A549 (cell line): ENCODE data around the gene PTPRK. TPM values are rescaled to one million over a fixed set of nuclear protein-coding genes. Genes with fewer than 3 reads are reported as not detected.
A peak's percentile ranks its signal among the peaks of the same experiment; 100 is the strongest.

Experiments used
- ATAC-seq, 2 experiments: fragments of 200-7000 bp in 1 of 2; fragments of >200 bp in 1 of 2; cut with Nextera tagmentation in 1 of 2; cut with Tn5 transposase in 1 of 2; 3 replicates each; pipeline versions ENCODE4 v1.8.0 to v1.9.1; 2018 to 2020; ENCODE audit warnings: mild to moderate bottlenecking in 1 of 2, moderate library complexity in 1 of 2
- CTCF ChIA-PET: fragments of 300-600 bp; sonication (Branson Sonifier 250); formaldehyde crosslinking; extraction: SDS; loops from one replicate; lab custom pipeline; 2021; ENCODE audit warnings: antibody characterized with exemption, inconsistent platforms; lab: Yijun Ruan, JAX
- POLR2A ChIA-PET: fragments of 350-600 bp; formaldehyde crosslinking; extraction: SDS; loops from one replicate; lab custom pipeline; 2021; ENCODE audit warnings: antibody characterized with exemption, inconsistent platforms; lab: Yijun Ruan, JAX
- DNase-seq, 2 experiments: peaks; one replicate each; pipeline versions ENCODE4 v3.0.0 to v3.0.0-alpha.2; 2011 to 2016; ENCODE audit warnings: low read depth in 1 of 2, low spot score in 1 of 2
- FAIRE-seq: peaks from 2 replicates; lab custom pipeline; 2011; peaks lifted over from hg19 to GRCh38; lab: Jason Lieb, UNC
- H3K27ac ChIP-seq, 2 experiments: fragments of >200 bp; sonication (Bioruptor Twin); formaldehyde crosslinking; 3 replicates each; pipeline ENCODE4 v1.5.1; 2016 to 2017
- H3K4me1 ChIP-seq: fragments of >200 bp; sonication (Bioruptor Twin); formaldehyde crosslinking; 3 replicates; pipeline ENCODE4 v1.6.1; 2016
- H3K4me2 ChIP-seq: fragments of >200 bp; sonication (Bioruptor Twin); formaldehyde crosslinking; 3 replicates; pipeline ENCODE4 v1.6.1; 2016
- H3K4me3 ChIP-seq: fragments of >200 bp; sonication (Bioruptor Twin); formaldehyde crosslinking; 3 replicates; pipeline ENCODE4 v1.5.1; 2016
- H3K9me3 ChIP-seq: fragments of >200 bp; sonication (Bioruptor Twin); formaldehyde crosslinking; 3 replicates; pipeline ENCODE4 v1.6.1; 2016
- CBX2 ChIP-seq: fragments of 200-600 bp; sonication (generic); IDR thresholded peaks from 2 replicates; pipeline ENCODE4 v1.6.1; 2016; ENCODE audit warnings: low read depth, mild to moderate bottlenecking, borderline replicate concordance
- CEBPB ChIP-seq, 2 experiments: fragments of >200 bp in 1 of 2; sonication (Bioruptor Twin) in 1 of 2; formaldehyde crosslinking in 1 of 2; IDR thresholded peaks; 2 replicates each; pipeline ENCODE4 v1.6.1; 2012 to 2016
- CHD2 ChIP-seq: fragments of 150-350 bp; IDR thresholded peaks from 2 replicates; pipeline ENCODE4 v1.6.1; 2014; ENCODE audit warnings: low read length; ENCODE audit not compliant: partially characterized antibody
- EHMT2 ChIP-seq: fragments of 200-600 bp; sonication (generic); IDR thresholded peaks from 2 replicates; pipeline ENCODE4 v1.6.1; 2016; ENCODE audit warnings: antibody characterized with exemption, low read depth, mild to moderate bottlenecking, moderate library complexity
- GATA3 ChIP-seq: IDR thresholded peaks from 2 replicates; pipeline ENCODE4 v1.6.1; 2012; ENCODE audit warnings: borderline replicate concordance
- HDAC2 ChIP-seq: fragments of 200-600 bp; sonication (generic); IDR thresholded peaks from 2 replicates; pipeline ENCODE4 v1.6.1; 2016
- HOXB13 ChIP-seq: fragments of 250-450 bp; sonication (Bioruptor Pico); IDR thresholded peaks from 2 replicates; pipeline ENCODE4 v1.5.0; 2020; ENCODE audit warnings: low read depth, mild to moderate bottlenecking, moderate library complexity
- HOXB5 ChIP-seq: fragments of 250-450 bp; sonication (Bioruptor Pico); IDR thresholded peaks from 2 replicates; pipeline ENCODE4 v1.5.0; 2020; ENCODE audit warnings: mild to moderate bottlenecking, moderate library complexity
- KDM1A ChIP-seq: fragments of 200-600 bp; sonication (generic); IDR thresholded peaks from 2 replicates; pipeline ENCODE4 v1.6.1; 2016; ENCODE audit warnings: low read depth, mild to moderate bottlenecking
- KDM5A ChIP-seq: fragments of 200-600 bp; sonication (generic); IDR thresholded peaks from 2 replicates; pipeline ENCODE4 v1.6.1; 2016; ENCODE audit warnings: antibody characterized with exemption, mild to moderate bottlenecking
- NR3C1 ChIP-seq: fragments of >200 bp; sonication (Bioruptor Twin); formaldehyde crosslinking; IDR thresholded peaks from 3 replicates; pipeline ENCODE4 v1.6.1; 2017
- POLR2A ChIP-seq: IDR thresholded peaks from 2 replicates; pipeline ENCODE4 v1.6.1; 2012; ENCODE audit warnings: mild to moderate bottlenecking, low read length
- POLR2AphosphoS2 ChIP-seq: conservative IDR thresholded peaks from 2 replicates; pipeline ENCODE4 v1.6.1; 2012; ENCODE audit warnings: low read length, improper control_type of control experiment, inconsistent platforms
- RFX5 ChIP-seq: fragments of 450-650 bp; IDR thresholded peaks from 2 replicates; pipeline ENCODE4 v1.7.1; 2014; ENCODE audit warnings: antibody characterized with exemption, mild to moderate bottlenecking, moderate library complexity
- RNF2 ChIP-seq: fragments of 200-600 bp; sonication (generic); IDR thresholded peaks from 2 replicates; pipeline ENCODE4 v1.6.1; 2016; ENCODE audit warnings: low read depth, mild to moderate bottlenecking, antibody characterized with exemption, moderate library complexity, borderline replicate concordance
- SREBF2 ChIP-seq: fragments of 450-650 bp; IDR thresholded peaks from 2 replicates; pipeline ENCODE4 v1.6.1; 2014; ENCODE audit warnings: mild to moderate bottlenecking, moderate library complexity
- TP53 ChIP-seq: fragments of 250-450 bp; sonication (Bioruptor Pico); IDR thresholded peaks from 2 replicates; pipeline ENCODE4 v1.5.0; 2021; ENCODE audit warnings: mild to moderate bottlenecking, moderate library complexity
- WGBS: methylation state at CpG from one replicate; pipeline ENCODE4 v1.1.6; 2017; ENCODE audit errors: missing lambda C conversion rate; 5-methylcytosine and 5-hydroxymethylcytosine counted together
- polyA plus RNA-seq, 4 experiments: library from polyadenylated mRNA; depleted of rRNA in 3 of 4; stranded (reverse); fragments of >200 nt; fragmentation: RNase III in 1 of 4; extraction: RNeasy Plus Mini Kit Qiagen cat#74134 plus additional on column Dnase treatment in 1 of 4; gene quantifications; 2 replicates in 3 of 4; 3 replicates in 1 of 4; pipeline ENCODE4 v1.2.3, GENCODE V29; 2011 to 2017
- TF ChIP-seq, protein P1 (sequence below): fragments of 200-600 bp; sonication (generic); IDR thresholded peaks from 2 replicates; pipeline ENCODE4 v1.6.1; 2016; ENCODE audit warnings: antibody characterized with exemption, mild to moderate bottlenecking, moderate library complexity
- TF ChIP-seq, protein P2 (sequence below): fragments of 450-650 bp; IDR thresholded peaks from 2 replicates; pipeline ENCODE4 v1.6.1; 2014; ENCODE audit warnings: antibody characterized with exemption
- TF ChIP-seq, protein P3 (sequence below): fragments of 250-450 bp; sonication (Bioruptor Pico); IDR thresholded peaks from 2 replicates; pipeline ENCODE4 v1.5.0; 2021; ENCODE audit warnings: mild to moderate bottlenecking, moderate library complexity, borderline replicate concordance
- TF ChIP-seq, protein P4 (sequence below): IDR thresholded peaks from 2 replicates; pipeline ENCODE4 v1.6.1; 2012; ENCODE audit warnings: low read depth, borderline replicate concordance
- TF ChIP-seq, protein P5 (sequence below): fragments of >200 bp; sonication (Bioruptor Twin); formaldehyde crosslinking; IDR thresholded peaks from 3 replicates; pipeline ENCODE4 v1.6.1; 2016
- TF ChIP-seq, protein P6 (sequence below): IDR thresholded peaks from 2 replicates; pipeline ENCODE4 v1.6.1; 2012
- TF ChIP-seq, protein P7 (sequence below): IDR thresholded peaks from 2 replicates; pipeline ENCODE4 v1.6.1; 2012

The PTPRK gene
- polyA plus RNA-seq, 2 of the 4 experiments (the other 2 are of a cell fraction) = 14.4 to 16.1 TPM

DNA sequence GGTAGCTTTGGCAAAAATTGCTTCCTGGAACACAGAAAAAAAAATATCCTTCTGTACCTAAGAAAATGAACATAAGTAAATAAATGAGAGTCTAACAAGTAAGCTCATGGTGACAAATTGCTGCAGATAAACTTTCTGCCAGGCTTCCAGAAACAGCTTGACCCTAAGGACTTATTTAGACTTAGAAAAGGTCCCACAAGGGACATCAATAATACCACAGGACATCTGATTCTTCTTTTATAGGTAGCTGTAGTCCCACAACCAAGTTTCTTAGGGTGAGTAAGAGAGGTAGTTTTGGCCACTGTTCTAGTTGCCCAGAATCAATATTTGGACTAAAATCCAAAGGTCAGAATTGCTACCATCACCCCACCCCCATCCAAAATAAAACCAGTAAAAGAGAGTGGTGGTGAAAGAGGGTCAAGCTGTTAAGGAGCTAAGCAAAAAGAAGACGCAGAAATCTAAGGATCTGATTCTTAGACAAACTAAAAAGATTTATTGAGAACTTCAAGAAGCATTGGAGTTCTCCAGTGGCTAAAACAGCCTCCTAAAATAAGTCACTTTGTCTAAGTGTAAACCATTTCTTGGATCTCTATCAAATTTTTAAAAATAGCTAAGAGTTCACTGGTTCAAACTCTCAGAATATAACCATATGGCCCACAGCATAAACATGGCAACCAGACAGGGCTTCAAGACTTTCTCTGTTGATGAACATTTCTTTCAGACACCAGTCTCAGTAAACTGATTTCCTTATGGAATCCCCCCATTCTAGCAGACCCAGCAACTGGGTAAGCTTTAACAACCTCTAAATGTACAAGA, 180.6 kb downstream of the PTPRK start:
- no peak overlapping the region for H3K27ac ChIP-seq
- DNase-seq = no peak
- POLR2A ChIA-PET = no interaction called here
- peak overlapping the region; percentile 30 for H3K4me2 ChIP-seq
- no peak for ATAC-seq
- H3K9me3 ChIP-seq = no peaks in the 10 kb centered on the region
- TF ChIP-seq SREBF2 (no peak), KDM5A (no peak), HOXB13 (CRISPR knock-in tag) (no peak), GATA3 (no peak), EHMT2 (no peak), NR3C1 (no peak), POLR2AphosphoS2 (no peak), RNF2 (no peak), HOXB5 (CRISPR knock-in tag) (no peak), RFX5 (no peak), HDAC2 (no peak), CHD2 (no peak)
- TF ChIP-seq, protein P1, sequence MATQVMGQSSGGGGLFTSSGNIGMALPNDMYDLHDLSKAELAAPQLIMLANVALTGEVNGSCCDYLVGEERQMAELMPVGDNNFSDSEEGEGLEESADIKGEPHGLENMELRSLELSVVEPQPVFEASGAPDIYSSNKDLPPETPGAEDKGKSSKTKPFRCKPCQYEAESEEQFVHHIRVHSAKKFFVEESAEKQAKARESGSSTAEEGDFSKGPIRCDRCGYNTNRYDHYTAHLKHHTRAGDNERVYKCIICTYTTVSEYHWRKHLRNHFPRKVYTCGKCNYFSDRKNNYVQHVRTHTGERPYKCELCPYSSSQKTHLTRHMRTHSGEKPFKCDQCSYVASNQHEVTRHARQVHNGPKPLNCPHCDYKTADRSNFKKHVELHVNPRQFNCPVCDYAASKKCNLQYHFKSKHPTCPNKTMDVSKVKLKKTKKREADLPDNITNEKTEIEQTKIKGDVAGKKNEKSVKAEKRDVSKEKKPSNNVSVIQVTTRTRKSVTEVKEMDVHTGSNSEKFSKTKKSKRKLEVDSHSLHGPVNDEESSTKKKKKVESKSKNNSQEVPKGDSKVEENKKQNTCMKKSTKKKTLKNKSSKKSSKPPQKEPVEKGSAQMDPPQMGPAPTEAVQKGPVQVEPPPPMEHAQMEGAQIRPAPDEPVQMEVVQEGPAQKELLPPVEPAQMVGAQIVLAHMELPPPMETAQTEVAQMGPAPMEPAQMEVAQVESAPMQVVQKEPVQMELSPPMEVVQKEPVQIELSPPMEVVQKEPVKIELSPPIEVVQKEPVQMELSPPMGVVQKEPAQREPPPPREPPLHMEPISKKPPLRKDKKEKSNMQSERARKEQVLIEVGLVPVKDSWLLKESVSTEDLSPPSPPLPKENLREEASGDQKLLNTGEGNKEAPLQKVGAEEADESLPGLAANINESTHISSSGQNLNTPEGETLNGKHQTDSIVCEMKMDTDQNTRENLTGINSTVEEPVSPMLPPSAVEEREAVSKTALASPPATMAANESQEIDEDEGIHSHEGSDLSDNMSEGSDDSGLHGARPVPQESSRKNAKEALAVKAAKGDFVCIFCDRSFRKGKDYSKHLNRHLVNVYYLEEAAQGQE = no peak
- TF ChIP-seq, protein P2, sequence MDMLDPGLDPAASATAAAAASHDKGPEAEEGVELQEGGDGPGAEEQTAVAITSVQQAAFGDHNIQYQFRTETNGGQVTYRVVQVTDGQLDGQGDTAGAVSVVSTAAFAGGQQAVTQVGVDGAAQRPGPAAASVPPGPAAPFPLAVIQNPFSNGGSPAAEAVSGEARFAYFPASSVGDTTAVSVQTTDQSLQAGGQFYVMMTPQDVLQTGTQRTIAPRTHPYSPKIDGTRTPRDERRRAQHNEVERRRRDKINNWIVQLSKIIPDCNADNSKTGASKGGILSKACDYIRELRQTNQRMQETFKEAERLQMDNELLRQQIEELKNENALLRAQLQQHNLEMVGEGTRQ = no peak
- TF ChIP-seq, protein P3, sequence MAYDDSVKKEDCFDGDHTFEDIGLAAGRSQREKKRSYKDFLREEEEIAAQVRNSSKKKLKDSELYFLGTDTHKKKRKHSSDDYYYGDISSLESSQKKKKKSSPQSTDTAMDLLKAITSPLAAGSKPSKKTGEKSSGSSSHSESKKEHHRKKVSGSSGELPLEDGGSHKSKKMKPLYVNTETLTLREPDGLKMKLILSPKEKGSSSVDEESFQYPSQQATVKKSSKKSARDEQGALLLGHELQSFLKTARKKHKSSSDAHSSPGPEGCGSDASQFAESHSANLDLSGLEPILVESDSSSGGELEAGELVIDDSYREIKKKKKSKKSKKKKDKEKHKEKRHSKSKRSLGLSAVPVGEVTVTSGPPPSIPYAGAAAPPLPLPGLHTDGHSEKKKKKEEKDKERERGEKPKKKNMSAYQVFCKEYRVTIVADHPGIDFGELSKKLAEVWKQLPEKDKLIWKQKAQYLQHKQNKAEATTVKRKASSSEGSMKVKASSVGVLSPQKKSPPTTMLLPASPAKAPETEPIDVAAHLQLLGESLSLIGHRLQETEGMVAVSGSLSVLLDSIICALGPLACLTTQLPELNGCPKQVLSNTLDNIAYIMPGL (CRISPR knock-in tag) = no peak
- TF ChIP-seq, protein P4, sequence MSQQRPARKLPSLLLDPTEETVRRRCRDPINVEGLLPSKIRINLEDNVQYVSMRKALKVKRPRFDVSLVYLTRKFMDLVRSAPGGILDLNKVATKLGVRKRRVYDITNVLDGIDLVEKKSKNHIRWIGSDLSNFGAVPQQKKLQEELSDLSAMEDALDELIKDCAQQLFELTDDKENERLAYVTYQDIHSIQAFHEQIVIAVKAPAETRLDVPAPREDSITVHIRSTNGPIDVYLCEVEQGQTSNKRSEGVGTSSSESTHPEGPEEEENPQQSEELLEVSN = no peak
- FAIRE-seq = no peak
- H3K4me1 ChIP-seq = peaks cover 14% of the 10 kb centered on the region
- 72% methylated on average over 1 of the region's 1 CpG for WGBS
- CTCF ChIA-PET = no interaction called here
- H3K4me3 ChIP-seq = no peak overlapping the region

DNA sequence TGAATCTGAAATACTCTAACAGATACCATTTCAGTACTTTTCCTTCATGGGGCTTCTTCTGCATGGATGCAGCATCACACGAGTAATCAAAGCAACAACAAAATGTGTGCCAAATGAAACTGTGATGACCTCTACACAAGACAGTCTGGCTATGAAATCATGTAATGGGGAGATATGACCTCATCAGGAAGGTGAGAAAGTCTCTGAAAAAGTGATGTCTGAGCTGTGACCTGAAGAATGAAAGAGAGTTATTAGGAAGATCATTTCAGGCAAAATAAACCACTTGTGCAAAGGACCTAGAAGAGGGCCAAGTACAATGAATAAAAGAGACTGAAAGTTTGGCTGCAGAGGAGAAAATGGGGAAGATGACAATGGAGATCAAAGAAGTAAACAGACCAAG, 182.8 kb downstream of the PTPRK start:
- Histone ChIP-seq H3K4me2 (no peak overlapping the region), H3K4me3 (no peak overlapping the region), H3K27ac (no peak overlapping the region), H3K4me1 (peaks cover 14% of the 10 kb centered on the region), H3K9me3 (no peaks in the 10 kb centered on the region)
- DNase-seq = no peak
- CTCF ChIA-PET = interaction anchor here (0.6 kb wide), 1 partner anchor 34 kb away, joined by 3 read pairs; no protein-coding TSS in a partner anchor
- no peak for ATAC-seq
- POLR2A ChIA-PET = no interaction called here
- FAIRE-seq = no peak
- WGBS = 100% methylated on average over 1 of the region's 1 CpG
- TF ChIP-seq POLR2A = no peak
- TF ChIP-seq, protein P1 = no peak
- TF ChIP-seq, protein P5, sequence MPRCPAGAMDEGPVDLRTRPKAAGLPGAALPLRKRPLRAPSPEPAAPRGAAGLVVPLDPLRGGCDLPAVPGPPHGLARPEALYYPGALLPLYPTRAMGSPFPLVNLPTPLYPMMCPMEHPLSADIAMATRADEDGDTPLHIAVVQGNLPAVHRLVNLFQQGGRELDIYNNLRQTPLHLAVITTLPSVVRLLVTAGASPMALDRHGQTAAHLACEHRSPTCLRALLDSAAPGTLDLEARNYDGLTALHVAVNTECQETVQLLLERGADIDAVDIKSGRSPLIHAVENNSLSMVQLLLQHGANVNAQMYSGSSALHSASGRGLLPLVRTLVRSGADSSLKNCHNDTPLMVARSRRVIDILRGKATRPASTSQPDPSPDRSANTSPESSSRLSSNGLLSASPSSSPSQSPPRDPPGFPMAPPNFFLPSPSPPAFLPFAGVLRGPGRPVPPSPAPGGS = no peak
- no peak for TF ChIP-seq KDM1A
- TF ChIP-seq, protein P6, sequence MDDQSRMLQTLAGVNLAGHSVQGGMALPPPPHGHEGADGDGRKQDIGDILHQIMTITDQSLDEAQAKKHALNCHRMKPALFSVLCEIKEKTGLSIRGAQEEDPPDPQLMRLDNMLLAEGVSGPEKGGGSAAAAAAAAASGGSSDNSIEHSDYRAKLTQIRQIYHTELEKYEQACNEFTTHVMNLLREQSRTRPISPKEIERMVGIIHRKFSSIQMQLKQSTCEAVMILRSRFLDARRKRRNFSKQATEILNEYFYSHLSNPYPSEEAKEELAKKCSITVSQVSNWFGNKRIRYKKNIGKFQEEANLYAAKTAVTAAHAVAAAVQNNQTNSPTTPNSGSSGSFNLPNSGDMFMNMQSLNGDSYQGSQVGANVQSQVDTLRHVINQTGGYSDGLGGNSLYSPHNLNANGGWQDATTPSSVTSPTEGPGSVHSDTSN = no peak
- no peak for TF ChIP-seq CBX2
- TF ChIP-seq HOXB5 (CRISPR knock-in tag) = no peak
- TF ChIP-seq HOXB13 (CRISPR knock-in tag) = no peak
- TF ChIP-seq TP53 (CRISPR knock-in tag) = no peak
- TF ChIP-seq, protein P7, sequence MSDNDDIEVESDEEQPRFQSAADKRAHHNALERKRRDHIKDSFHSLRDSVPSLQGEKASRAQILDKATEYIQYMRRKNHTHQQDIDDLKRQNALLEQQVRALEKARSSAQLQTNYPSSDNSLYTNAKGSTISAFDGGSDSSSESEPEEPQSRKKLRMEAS = no peak
- no peak for TF ChIP-seq CEBPB (IDR thresholded peaks at IDR 0.05)
